Measurements from ENCODE around the gene FRY.

Gene FRY

GRCh38 chr13:32117701-32118100, 86.1 kb downstream of the FRY start:
- H3K36me3 Mint-ChIP-seq: peaks cover 3% of the 10 kb centered on the region

DNA sequence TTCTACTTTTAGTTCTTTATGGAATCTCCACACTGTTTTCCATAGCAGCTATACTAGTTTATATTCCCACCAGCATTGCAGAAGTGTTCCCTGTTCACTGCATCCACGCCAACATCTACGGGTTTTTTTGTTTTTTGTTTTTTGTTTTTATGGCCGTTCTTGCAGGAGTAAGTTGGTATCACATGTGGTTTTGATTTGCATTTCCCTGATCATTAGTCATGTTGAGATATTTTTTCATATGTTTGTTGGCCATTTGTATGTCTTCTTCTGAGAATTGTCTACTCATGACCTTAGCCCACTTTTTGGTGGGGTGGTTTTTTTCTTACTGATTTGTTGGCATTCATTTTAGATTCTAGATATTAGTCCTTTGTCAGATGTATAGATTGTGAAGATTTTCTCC, 89.7 kb downstream of the FRY start:
- Mint-ChIP-seq H3K4me3 (no peak overlapping the region), H3K27ac (no peak overlapping the region), H3K36me3 (peaks cover 5% of the 10 kb centered on the region), H3K4me1 (no peaks in the 10 kb centered on the region), H3K27me3 (peaks cover 2% of the 10 kb centered on the region), H3K9me3 (peaks cover 5% of the 10 kb centered on the region)

More at GRCh38 chr13:32117701-32118100, 86.1 kb downstream of the FRY start:
- H3K4me3 Mint-ChIP-seq: no peak overlapping the region
- H3K9me3 Mint-ChIP-seq: peaks cover 4% of the 10 kb centered on the region
- no peak overlapping the region for H3K27ac Mint-ChIP-seq
- peaks cover 12% of the 10 kb centered on the region for H3K4me1 Mint-ChIP-seq
- H3K27me3 Mint-ChIP-seq: no peaks in the 10 kb centered on the region

DNA sequence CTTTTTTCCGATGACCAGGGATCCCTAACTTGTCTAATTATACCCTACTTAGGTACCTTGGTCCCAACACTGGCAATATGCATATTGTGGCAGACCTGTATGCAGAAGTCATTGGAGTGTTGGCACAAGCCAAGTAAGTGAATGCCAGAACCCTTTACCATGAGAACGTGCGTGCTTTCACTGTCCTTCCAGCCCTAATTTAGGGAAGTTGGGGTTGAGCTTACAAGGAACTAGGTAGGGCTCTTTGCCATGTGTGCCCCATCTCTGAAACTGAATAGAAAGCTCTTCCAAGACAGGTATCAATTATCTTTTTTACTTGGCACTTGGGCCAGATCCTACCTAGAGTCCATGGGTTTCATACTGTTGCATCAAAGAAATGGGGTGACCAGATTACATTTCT, 93.2 kb downstream of the FRY start:
- H3K27me3 Mint-ChIP-seq: peaks cover 2% of the 10 kb centered on the region
- no peak overlapping the region for H3K4me3 Mint-ChIP-seq
- H3K36me3 Mint-ChIP-seq: peaks cover 7% of the 10 kb centered on the region
- no peak overlapping the region for H3K27ac Mint-ChIP-seq
- H3K9me3 Mint-ChIP-seq: peaks cover 5% of the 10 kb centered on the region
- no peaks in the 10 kb centered on the region for H3K4me1 Mint-ChIP-seq

- Mint-ChIP-seq H3K27me3 (peaks cover 2% of the 10 kb centered on the region), H3K9me3 (peaks cover 5% of the 10 kb centered on the region), H3K4me1 (no peaks in the 10 kb centered on the region), H3K27ac (no peak overlapping the region), H3K4me3 (no peak overlapping the region), H3K36me3 (peaks cover 7% of the 10 kb centered on the region)
Observed at GRCh38 chr13:32125221-32125689, 93.7 kb downstream of the FRY start.

- Mint-ChIP-seq H3K27me3 (peaks cover 2% of the 10 kb centered on the region), H3K9me3 (peaks cover 5% of the 10 kb centered on the region), H3K36me3 (peaks cover 5% of the 10 kb centered on the region), H3K4me3 (no peak overlapping the region), H3K27ac (no peak overlapping the region), H3K4me1 (no peaks in the 10 kb centered on the region)
Observed at GRCh38 chr13:32125751-32126150, 94.2 kb downstream of the FRY start.

- Mint-ChIP-seq H3K36me3 (peaks cover 5% of the 10 kb centered on the region), H3K9me3 (peaks cover 5% of the 10 kb centered on the region), H3K4me1 (no peaks in the 10 kb centered on the region), H3K27ac (no peak overlapping the region), H3K4me3 (no peak overlapping the region), H3K27me3 (peaks cover 2% of the 10 kb centered on the region)
Observed at GRCh38 chr13:32126278-32126677, 94.7 kb downstream of the FRY start.

DNA sequence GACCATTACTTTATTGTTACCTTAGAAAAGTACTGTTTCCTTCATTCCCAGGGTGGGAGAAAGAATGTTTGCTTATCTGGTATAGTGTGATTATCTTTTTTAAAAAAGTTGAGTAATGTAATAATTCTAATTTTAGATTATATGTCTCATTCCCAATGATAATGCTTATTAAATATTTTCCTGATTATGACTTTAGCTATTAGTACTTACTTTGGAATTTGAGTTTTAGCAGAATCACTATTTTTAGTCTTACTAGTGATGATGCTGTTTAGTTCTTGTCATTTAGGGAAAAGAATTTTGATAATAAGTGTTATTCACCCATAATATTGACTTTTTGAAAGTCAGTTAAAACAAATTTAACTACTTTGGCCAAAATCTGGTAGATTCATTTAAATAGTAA, 95.2 kb downstream of the FRY start:
- H3K27me3 Mint-ChIP-seq: peaks cover 2% of the 10 kb centered on the region
- H3K36me3 Mint-ChIP-seq: peaks cover 5% of the 10 kb centered on the region
- H3K27ac Mint-ChIP-seq: no peak overlapping the region
- peaks cover 5% of the 10 kb centered on the region for H3K9me3 Mint-ChIP-seq
- H3K4me3 Mint-ChIP-seq: no peak overlapping the region
- H3K4me1 Mint-ChIP-seq: no peaks in the 10 kb centered on the region

DNA sequence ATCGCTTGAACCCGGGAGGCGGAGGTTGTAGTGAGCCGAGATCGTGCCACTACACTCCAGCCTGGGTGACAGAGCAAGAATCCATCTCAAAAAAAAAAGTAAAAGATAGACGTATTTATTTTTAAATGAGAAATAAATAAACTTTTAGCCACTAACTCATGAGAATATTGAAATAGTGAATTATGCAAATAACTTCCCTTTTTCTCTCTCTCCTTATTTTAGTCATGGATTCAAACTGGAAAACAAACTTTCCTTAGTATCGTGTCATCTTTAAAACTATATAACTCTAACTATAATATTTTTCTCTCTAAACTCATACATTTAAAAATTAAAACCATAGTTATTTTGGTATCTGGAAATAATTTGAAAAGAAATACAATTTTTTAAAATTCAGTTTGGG, 96.1 kb downstream of the FRY start:
- no peak overlapping the region for H3K27ac Mint-ChIP-seq
- H3K4me3 Mint-ChIP-seq: no peak overlapping the region
- H3K4me1 Mint-ChIP-seq: no peaks in the 10 kb centered on the region
- peaks cover under 1% of the 10 kb centered on the region for H3K9me3 Mint-ChIP-seq
- peaks cover 2% of the 10 kb centered on the region for H3K27me3 Mint-ChIP-seq
- peaks cover 4% of the 10 kb centered on the region for H3K36me3 Mint-ChIP-seq

DNA sequence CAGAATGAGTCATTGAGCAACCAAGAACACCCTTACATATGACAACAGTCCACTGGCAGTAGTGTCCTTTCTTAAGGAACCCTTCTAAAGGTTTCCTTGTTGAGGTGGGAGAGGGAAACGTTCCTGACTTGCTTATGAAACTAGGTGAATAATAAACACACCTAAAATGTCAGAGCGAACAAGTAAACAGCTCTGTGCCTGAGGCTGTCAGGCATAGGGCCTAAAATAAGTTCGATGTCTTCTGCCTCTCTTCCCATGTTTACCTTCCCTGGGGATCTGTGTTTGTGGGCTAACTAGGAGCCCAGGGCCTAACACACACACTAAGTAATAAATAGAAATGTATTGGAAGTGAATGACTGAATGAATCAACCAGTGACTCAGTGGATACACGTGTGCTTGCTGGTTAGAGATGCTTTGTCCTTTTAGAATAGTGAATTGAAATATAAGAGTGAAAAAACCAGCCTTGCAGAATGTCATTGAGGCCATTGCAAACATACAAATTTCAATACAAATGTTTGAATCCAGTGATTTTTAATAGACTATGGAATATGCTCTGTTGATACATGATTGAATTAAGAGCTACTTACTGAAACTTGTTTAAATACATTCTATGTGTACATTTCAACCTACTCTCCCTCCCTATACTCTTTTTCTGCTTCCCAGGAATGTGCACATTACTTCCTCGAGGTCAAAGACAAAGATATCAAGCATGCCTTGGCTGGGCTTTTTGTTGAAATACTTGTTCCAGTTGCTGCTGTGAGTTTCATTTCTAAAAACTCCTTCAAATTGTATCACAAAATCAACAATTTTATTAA, 102.9 kb downstream of the FRY start:
- H3K27ac Mint-ChIP-seq: no peak overlapping the region
- H3K27me3 Mint-ChIP-seq: no peaks in the 10 kb centered on the region
- no peak overlapping the region for H3K4me3 Mint-ChIP-seq
- no peaks in the 10 kb centered on the region for H3K9me3 Mint-ChIP-seq
- no peaks in the 10 kb centered on the region for H3K36me3 Mint-ChIP-seq
- no peaks in the 10 kb centered on the region for H3K4me1 Mint-ChIP-seq

GRCh38 chr13:32135056-32135390, 103.4 kb downstream of the FRY start:
- H3K4me1 Mint-ChIP-seq: no peaks in the 10 kb centered on the region
- no peaks in the 10 kb centered on the region for H3K36me3 Mint-ChIP-seq
- H3K27ac Mint-ChIP-seq: no peak overlapping the region
- no peaks in the 10 kb centered on the region for H3K9me3 Mint-ChIP-seq
- H3K27me3 Mint-ChIP-seq: no peaks in the 10 kb centered on the region
- no peak overlapping the region for H3K4me3 Mint-ChIP-seq

DNA sequence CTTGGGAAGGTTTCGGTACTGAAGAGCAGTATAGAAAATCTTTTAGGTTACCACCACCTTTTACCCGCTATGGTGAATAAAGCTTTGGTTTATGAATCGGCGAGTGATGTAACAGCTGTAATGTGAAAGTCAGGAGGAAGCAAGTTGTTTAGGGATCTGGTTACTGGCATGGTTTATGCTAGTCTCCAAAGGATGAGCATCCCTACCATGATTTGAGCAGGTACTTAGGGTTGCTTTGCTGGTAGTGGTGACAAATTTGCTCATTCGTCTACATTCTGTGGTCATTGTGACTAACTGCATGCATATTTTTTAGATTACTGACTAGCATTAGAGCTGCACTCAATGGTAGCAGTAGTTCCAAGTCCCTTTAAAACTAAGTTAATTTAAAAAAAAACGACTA, 104.1 kb downstream of the FRY start:
- no peaks in the 10 kb centered on the region for H3K9me3 Mint-ChIP-seq
- H3K36me3 Mint-ChIP-seq: no peaks in the 10 kb centered on the region
- H3K27ac Mint-ChIP-seq: no peak overlapping the region
- H3K4me1 Mint-ChIP-seq: no peaks in the 10 kb centered on the region
- H3K4me3 Mint-ChIP-seq: no peak overlapping the region
- H3K27me3 Mint-ChIP-seq: no peaks in the 10 kb centered on the region

DNA sequence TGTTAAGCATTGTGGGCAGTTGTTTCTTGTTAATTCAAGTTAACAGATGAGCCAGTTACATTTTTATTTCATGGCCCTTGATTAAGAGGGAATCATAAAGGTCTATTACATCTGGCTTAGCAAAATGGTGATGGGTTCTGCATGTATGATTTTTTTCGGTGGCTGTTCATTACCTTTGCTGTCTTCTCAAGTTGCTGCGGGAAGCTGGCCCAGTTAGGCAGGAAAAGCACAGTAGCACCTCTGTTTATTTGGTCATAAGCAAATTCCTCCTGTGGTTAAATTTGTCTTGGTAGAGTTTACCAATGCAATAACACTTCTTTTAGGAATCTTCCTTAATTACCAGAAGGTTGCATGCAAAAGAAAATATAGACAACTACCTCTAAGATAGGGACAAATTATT, 104.5 kb downstream of the FRY start:
- no peak overlapping the region for H3K4me3 Mint-ChIP-seq
- no peaks in the 10 kb centered on the region for H3K36me3 Mint-ChIP-seq
- no peaks in the 10 kb centered on the region for H3K4me1 Mint-ChIP-seq
- H3K27ac Mint-ChIP-seq: no peak overlapping the region
- no peaks in the 10 kb centered on the region for H3K9me3 Mint-ChIP-seq
- H3K27me3 Mint-ChIP-seq: no peaks in the 10 kb centered on the region

DNA sequence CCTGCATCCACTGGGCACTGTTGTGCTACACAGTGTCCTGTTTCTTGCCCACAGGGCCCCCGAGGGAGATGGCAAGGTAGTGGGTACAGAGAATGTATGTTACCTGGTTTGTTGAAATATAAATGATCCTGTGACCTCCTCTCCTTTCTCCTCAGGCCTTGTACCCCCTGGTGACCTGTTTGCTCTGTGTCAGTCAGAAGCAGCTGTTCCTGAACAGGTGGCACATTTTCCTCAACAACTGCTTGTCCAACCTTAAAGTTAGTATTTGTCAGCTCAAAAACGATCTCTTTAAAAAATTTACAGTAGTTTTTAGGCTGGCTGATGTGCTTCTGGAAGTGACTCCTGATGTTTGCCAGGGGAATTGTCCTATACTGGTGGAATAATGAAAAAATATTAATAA, 105.1 kb downstream of the FRY start:
- H3K36me3 Mint-ChIP-seq: no peaks in the 10 kb centered on the region
- H3K27ac Mint-ChIP-seq: no peak overlapping the region
- H3K27me3 Mint-ChIP-seq: no peaks in the 10 kb centered on the region
- H3K9me3 Mint-ChIP-seq: no peaks in the 10 kb centered on the region
- H3K4me1 Mint-ChIP-seq: no peaks in the 10 kb centered on the region
- H3K4me3 Mint-ChIP-seq: no peak overlapping the region

DNA sequence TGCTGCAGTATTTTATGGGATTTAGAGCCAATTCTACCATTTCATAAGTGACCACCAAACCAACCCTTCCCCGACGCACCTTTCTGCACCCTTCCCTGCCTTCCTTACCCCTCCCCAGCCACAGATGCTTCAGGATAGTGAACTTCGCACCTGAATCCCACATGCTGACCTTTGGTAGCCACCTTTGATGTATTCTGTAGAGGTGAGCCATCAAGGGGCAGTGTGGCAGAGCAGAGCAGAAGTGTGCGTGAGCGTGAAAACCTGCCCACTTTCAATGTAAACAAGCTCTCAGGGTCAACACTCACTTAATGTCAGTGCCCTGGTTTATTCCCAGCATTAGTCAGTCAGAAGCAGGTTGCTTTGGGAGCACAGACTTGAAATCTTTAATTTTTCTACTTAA, 107.7 kb downstream of the FRY start:
- H3K9me3 Mint-ChIP-seq: no peaks in the 10 kb centered on the region

DNA sequence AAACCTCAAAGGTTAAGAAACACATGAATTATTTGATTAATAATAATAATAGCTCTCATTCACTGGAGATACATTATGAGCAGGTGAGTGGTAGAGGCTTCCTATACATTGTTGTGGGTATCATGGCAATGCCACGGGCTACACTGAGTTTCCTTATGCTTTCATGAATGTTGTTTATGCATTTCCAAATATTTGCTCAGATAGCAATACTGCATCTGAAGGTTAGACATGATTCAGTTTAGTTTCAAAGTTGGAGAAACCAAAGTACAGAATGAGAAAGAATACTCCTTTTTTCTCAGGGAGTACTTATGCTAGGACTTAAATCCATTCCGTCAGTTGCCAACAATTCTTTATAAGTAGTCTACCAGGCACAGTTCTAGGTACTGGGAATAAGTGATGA, 108.5 kb downstream of the FRY start:
- no peaks in the 10 kb centered on the region for H3K9me3 Mint-ChIP-seq
- no peak overlapping the region for H3K4me3 Mint-ChIP-seq
- no peaks in the 10 kb centered on the region for H3K36me3 Mint-ChIP-seq
- no peaks in the 10 kb centered on the region for H3K4me1 Mint-ChIP-seq
- no peak overlapping the region for H3K27ac Mint-ChIP-seq
- H3K27me3 Mint-ChIP-seq: no peaks in the 10 kb centered on the region

More for the DNA sequence above, 107.7 kb downstream of the FRY start:
- Mint-ChIP-seq H3K36me3 (no peaks in the 10 kb centered on the region), H3K27ac (no peak overlapping the region), H3K4me3 (no peak overlapping the region), H3K4me1 (no peaks in the 10 kb centered on the region), H3K27me3 (no peaks in the 10 kb centered on the region)

DNA sequence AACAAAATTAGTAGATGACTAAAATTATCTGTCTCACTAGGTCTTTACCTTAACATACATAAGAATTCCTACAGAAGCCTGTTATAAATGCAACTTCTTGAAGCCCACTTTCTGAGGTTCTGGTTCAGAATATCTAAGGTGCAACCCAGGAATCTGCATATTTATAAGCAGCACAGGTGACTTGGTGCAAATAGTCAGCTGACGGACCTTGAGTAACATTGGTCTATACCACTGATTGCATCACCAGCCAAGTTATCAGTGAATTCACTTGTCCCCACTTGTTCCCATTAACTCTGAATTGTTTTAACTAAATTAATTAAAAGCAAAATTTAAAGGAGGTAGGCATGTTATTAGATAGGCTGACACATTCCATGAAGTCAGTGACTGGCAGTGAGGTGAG, 109.9 kb downstream of the FRY start:
- Mint-ChIP-seq H3K27ac (no peak overlapping the region), H3K4me3 (no peak overlapping the region), H3K4me1 (no peaks in the 10 kb centered on the region), H3K36me3 (no peaks in the 10 kb centered on the region), H3K27me3 (no peaks in the 10 kb centered on the region), H3K9me3 (no peaks in the 10 kb centered on the region)

DNA sequence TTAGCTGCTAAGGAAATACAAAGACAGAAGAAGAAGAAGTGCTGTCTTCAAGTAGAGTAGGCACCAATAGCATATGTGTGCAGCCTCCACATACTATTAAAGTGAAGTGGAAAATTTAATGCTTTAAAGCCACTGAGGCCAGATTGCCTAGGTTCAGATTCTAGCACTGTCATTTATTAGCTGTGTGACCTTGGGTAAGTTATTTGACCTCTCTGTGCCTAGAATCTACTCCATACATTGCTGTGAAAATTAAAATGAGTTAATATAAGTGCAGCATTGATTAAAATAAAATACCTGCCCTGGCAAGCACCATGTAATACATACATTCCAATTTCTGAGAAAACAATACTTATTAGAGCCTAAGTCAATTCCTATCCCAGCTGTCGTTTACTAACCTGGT, 110.5 kb downstream of the FRY start:
- H3K27ac Mint-ChIP-seq: no peak overlapping the region

More for the DNA sequence above, 110.5 kb downstream of the FRY start:
- Mint-ChIP-seq H3K27me3 (no peaks in the 10 kb centered on the region), H3K4me3 (no peak overlapping the region), H3K36me3 (no peaks in the 10 kb centered on the region), H3K4me1 (no peaks in the 10 kb centered on the region), H3K9me3 (no peaks in the 10 kb centered on the region)
